HG02938 (cell line): ENCODE measurements around the gene OPCML.

ENCODE experiments used
- ATAC-seq: cut with Tn5 transposase; IDR thresholded peaks from one replicate; pipeline ENCODE4 v1.9.1; 2021; ENCODE audit warnings: mild to moderate bottlenecking, moderate library complexity; ENCODE audit not compliant: unreplicated experiment

Gene OPCML

GRCh38 chr11:133082841-133083488, 449.3 kb downstream of the OPCML start:
- ATAC-seq = peak; percentile 85

- ATAC-seq = peak; percentile 5
Measured at GRCh38 chr11:133082453-133082781, 449.9 kb downstream of the OPCML start.

GRCh38 chr11:133081730-133082452, 450.4 kb downstream of the OPCML start:
- no peak for ATAC-seq

- no peak for ATAC-seq
Measured at GRCh38 chr11:133081020-133081419, 451.3 kb downstream of the OPCML start.

- no peak for ATAC-seq
Measured at GRCh38 chr11:133078591-133079404, 453.5 kb downstream of the OPCML start.

- ATAC-seq = no peak
Measured at GRCh38 chr11:133078012-133078411, 454.3 kb downstream of the OPCML start.

GRCh38 chr11:133075351-133075750, 456.9 kb downstream of the OPCML start:
- ATAC-seq = no peak

- ATAC-seq = no peak
Measured at GRCh38 chr11:133072858-133073582, 459.3 kb downstream of the OPCML start.

GRCh38 chr11:133072378-133072777, 459.9 kb downstream of the OPCML start:
- no peak for ATAC-seq

- ATAC-seq = no peak
Measured at GRCh38 chr11:133070791-133071190, 461.5 kb downstream of the OPCML start.

GRCh38 chr11:133070021-133070713, 462.1 kb downstream of the OPCML start:
- no peak for ATAC-seq

GRCh38 chr11:133065847-133066485, 466.3 kb downstream of the OPCML start:
- ATAC-seq = no peak

- ATAC-seq = no peak
Measured at GRCh38 chr11:133064961-133065360, 467.3 kb downstream of the OPCML start.

- ATAC-seq = no peak
Measured at GRCh38 chr11:133064152-133064877, 468.0 kb downstream of the OPCML start.

- no peak for ATAC-seq
Measured at GRCh38 chr11:133058501-133058900, 473.8 kb downstream of the OPCML start.

GRCh38 chr11:133053124-133053776, 479.1 kb downstream of the OPCML start:
- ATAC-seq = no peak

- no peak for ATAC-seq
Measured at GRCh38 chr11:133052537-133052936, 479.8 kb downstream of the OPCML start.

GRCh38 chr11:133049244-133050019, 482.9 kb downstream of the OPCML start:
- ATAC-seq = no peak
